Activated CD4-positive, alpha-beta T cell treated with anti-CD3 and anti-CD28 coated beads for 36 hours (primary cell): Measurements from ENCODE around the gene PTX4. TPM values are rescaled to one million over a fixed set of nuclear protein-coding genes. Genes with fewer than 3 reads are reported as not detected.

Experiments
- ATAC-seq: fragments of 200-7000 bp; cut with Tn5 transposase; one replicate; pipeline ENCODE4 v1.10.0; 2021; ENCODE audit warnings: mild to moderate bottlenecking, moderate library complexity
- CTCF ChIA-PET: fragments of 350-600 bp; sonication (Branson Sonifier 250); formaldehyde crosslinking; loops from one replicate; lab custom pipeline; 2021; ENCODE audit warnings: antibody characterized with exemption; lab: Charles Lee
- POLR2A ChIA-PET: fragments of 350-600 bp; sonication (Branson Sonifier 250); formaldehyde crosslinking; loops from one replicate; lab custom pipeline; 2021; ENCODE audit warnings: antibody characterized with exemption, inconsistent platforms; lab: Charles Lee
- DNase-seq: peaks from one replicate; pipeline ENCODE4 v3.0.0-alpha.2; 2020
- H3K27ac Mint-ChIP-seq: one replicate; pipeline ENCODE4 v1.8.0; 2021; ENCODE audit warnings: mixed read lengths
- H3K27me3 Mint-ChIP-seq: one replicate; pipeline ENCODE4 v1.8.0; 2021; ENCODE audit warnings: mixed read lengths
- H3K36me3 Mint-ChIP-seq: one replicate; pipeline ENCODE4 v1.8.0; 2021; ENCODE audit warnings: low read depth, mixed read lengths
- H3K4me1 Mint-ChIP-seq: one replicate; pipeline ENCODE4 v1.8.0; 2021; ENCODE audit warnings: mixed read lengths
- H3K4me3 Mint-ChIP-seq: one replicate; pipeline ENCODE4 v1.8.0; 2021; ENCODE audit warnings: mild to moderate bottlenecking, moderate library complexity, mixed read lengths
- H3K9me3 Mint-ChIP-seq: one replicate; pipeline ENCODE4 v1.8.0; 2021; ENCODE audit warnings: low read depth, mixed read lengths
- intact Hi-C, 2 experiments: fragments of 100-400 bp; cut with DNase I in 1 of 2; cut with micrococcal nuclease in 1 of 2; formaldehyde crosslinking; loops; one replicate each; pipeline versions ENCODE4 v1.14.2 to v1.15.1; 2022 to 2024; cut with DNase I, micrococcal nuclease
- total RNA-seq, 2 experiments: library from RNA; stranded (reverse); gene quantifications; one replicate each; pipeline ENCODE4 v1.2.3, GENCODE V29; 2021

Gene PTX4
- total RNA-seq, 2 experiments from 2014 or later = not detected

DNA sequence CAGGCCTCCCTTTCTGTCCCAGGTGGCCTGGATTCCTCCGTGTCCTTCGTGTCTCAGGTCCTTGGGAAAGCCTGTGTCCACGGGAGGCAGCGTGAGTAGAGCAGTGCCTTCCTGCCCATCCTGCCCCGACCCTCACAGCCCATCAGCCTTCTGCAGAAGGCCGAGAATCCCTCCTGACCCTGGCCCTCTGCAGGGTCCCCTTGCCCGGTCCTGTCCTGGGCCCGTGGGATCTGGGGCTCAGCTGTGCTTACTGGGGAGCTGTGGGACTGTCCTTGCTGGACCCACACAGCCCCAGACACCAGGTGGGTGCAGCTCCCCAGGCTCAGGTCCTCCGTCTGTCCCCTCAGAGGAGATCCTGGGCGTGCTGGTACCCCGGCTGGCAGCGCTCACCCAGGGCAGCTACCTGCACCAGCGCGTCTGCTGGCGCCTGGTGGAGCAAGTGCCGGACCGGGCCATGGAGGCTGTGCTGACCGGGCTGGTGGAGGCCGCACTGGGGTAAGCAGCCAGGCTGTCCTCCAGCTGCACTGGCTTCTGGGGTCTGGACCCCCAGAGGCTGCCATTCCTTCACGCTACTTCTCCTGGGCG, 8.4 kb upstream of the PTX4 start:
- CTCF ChIA-PET = interaction anchor here (0.6 kb wide), 2 partner anchors 69 to 1123 kb away, joined by 3 read pairs; no protein-coding TSS in a partner anchor

GRCh38 chr16:1496464-1496863, 7.7 kb upstream of the PTX4 start:
- no peak overlapping the region for H3K4me3 Mint-ChIP-seq
- H3K36me3 Mint-ChIP-seq = peaks cover 18% of the 10 kb centered on the region
- no peak for ATAC-seq
- DNase-seq = no peak
- ChIA-PET CTCF (interaction anchor here (0.6 to 0.7 kb wide), 2 partner anchors 68 to 137 kb away, joined by 3 read pairs; no protein-coding TSS in a partner anchor), POLR2A (interaction anchor here (0.7 kb wide), 1 partner anchor 213 kb away, joined by 3 read pairs; no protein-coding TSS in a partner anchor)
- intact Hi-C loops = no loop called here
- H3K27ac Mint-ChIP-seq = no peak overlapping the region
- peaks cover 15% of the 10 kb centered on the region for H3K4me1 Mint-ChIP-seq
- H3K9me3 Mint-ChIP-seq = no peaks in the 10 kb centered on the region
- no peaks in the 10 kb centered on the region for H3K27me3 Mint-ChIP-seq

More for the DNA sequence above, 8.4 kb upstream of the PTX4 start:
- Mint-ChIP-seq H3K4me1 (peaks cover 15% of the 10 kb centered on the region), H3K4me3 (no peak overlapping the region), H3K27me3 (no peaks in the 10 kb centered on the region), H3K27ac (no peak overlapping the region), H3K9me3 (no peaks in the 10 kb centered on the region), H3K36me3 (peaks cover 20% of the 10 kb centered on the region)
- POLR2A ChIA-PET = no interaction called here
- intact Hi-C loops = no loop called here
- DNase-seq (no peak), ATAC-seq (no peak)

GRCh38 chr16:1495889-1496262, 7.1 kb upstream of the PTX4 start:
- no peaks in the 10 kb centered on the region for H3K27me3 Mint-ChIP-seq
- ChIA-PET CTCF (interaction anchor here (0.7 kb wide), 1 partner anchor 137 kb away, joined by 3 read pairs; no protein-coding TSS in a partner anchor), POLR2A (interaction anchor here (0.7 kb wide), 1 partner anchor 214 kb away, joined by 3 read pairs; no protein-coding TSS in a partner anchor)
- H3K27ac Mint-ChIP-seq = no peak overlapping the region
- peaks cover 17% of the 10 kb centered on the region for H3K36me3 Mint-ChIP-seq
- intact Hi-C loops = no loop called here
- H3K4me1 Mint-ChIP-seq = peaks cover 15% of the 10 kb centered on the region
- H3K9me3 Mint-ChIP-seq = no peaks in the 10 kb centered on the region
- ATAC-seq = no peak
- DNase-seq = no peak
- no peak overlapping the region for H3K4me3 Mint-ChIP-seq

GRCh38 chr16:1495211-1495888, 6.6 kb upstream of the PTX4 start:
- POLR2A ChIA-PET = no interaction called here

DNA sequence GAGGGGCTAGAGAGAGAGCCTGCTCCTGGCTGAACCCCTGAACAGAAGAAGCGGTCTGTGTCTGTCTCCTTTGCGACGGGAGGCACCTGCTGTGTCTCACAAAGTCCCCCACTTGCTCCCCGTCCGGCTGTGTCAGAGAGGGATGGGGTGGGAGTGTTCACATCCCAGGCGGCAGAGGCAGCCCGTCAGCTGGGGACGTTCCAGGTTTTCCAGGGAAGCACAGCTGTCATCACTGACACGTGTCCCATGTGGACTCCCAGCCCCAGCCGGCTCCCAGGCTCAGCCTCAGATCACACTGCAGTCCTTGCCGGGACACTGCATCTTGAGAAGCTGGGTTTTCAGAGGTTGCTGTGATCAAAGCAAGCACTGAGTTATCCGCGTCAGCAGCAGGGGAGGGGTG, 6.0 kb upstream of the PTX4 start:
- peak overlapping the region; percentile 92 for H3K4me3 Mint-ChIP-seq
- no peak for DNase-seq
- ATAC-seq = no peak
- H3K27ac Mint-ChIP-seq = peak overlapping the region; percentile 42
- H3K9me3 Mint-ChIP-seq = no peaks in the 10 kb centered on the region
- ChIA-PET POLR2A (no interaction called here), CTCF (interaction anchor here (0.6 to 0.7 kb wide), 2 partner anchors 22 to 31 kb away, joined by 3 to 4 read pairs; no protein-coding TSS in a partner anchor)
- intact Hi-C loops = loop anchor here in 1 of 2 experiments (5.0 kb wide), 1 partner anchor 773 kb away; the partner anchor contains the start of gene RNPS1
- H3K27me3 Mint-ChIP-seq = no peaks in the 10 kb centered on the region
- H3K36me3 Mint-ChIP-seq = peaks cover 17% of the 10 kb centered on the region
- H3K4me1 Mint-ChIP-seq = peaks cover 15% of the 10 kb centered on the region

More at GRCh38 chr16:1495211-1495888, 6.6 kb upstream of the PTX4 start:
- intact Hi-C loops = no loop called here
- H3K27ac Mint-ChIP-seq = no peak overlapping the region
- H3K4me1 Mint-ChIP-seq = peaks cover 15% of the 10 kb centered on the region
- ATAC-seq (no peak), DNase-seq (no peak)
- CTCF ChIA-PET = interaction anchor here (0.7 kb wide), 1 partner anchor 32 kb away, joined by 3 read pairs; no protein-coding TSS in a partner anchor
- peak overlapping the region; percentile 26 for H3K4me3 Mint-ChIP-seq
- no peaks in the 10 kb centered on the region for H3K9me3 Mint-ChIP-seq
- H3K27me3 Mint-ChIP-seq = no peaks in the 10 kb centered on the region
- peaks cover 17% of the 10 kb centered on the region for H3K36me3 Mint-ChIP-seq

- intact Hi-C loops = loop anchor here in 1 of 2 experiments (5.0 kb wide), 1 partner anchor 773 kb away; the partner anchor contains the start of gene RNPS1
- POLR2A ChIA-PET = interaction anchor here (0.6 kb wide), 1 partner anchor 355 kb away, joined by 3 read pairs; no protein-coding TSS in a partner anchor
Measured at GRCh38 chr16:1494129-1494640, 5.4 kb upstream of the PTX4 start.

DNA sequence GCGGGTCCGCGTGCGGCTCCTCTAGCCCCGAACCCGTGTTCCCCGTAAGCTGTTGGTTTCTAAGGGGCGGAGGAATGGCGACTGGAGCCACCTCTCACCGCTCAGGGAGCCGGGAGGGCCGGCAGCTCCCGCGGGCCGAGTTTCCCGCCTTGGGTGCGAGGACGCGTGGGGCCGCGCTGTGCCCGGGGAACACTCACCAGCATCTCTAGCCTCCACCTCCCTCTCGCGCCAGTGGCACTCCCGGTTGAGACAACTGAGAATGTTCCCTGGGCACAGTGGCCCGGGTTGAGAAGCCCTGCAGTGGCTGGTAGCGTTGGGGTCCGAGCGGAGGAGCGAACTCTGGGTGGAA, 5.0 kb upstream of the PTX4 start:
- CTCF ChIA-PET = interaction anchor here (0.6 kb wide), 1 partner anchor 130 kb away, joined by 3 read pairs; no protein-coding TSS in a partner anchor
- H3K36me3 Mint-ChIP-seq = peaks cover 17% of the 10 kb centered on the region
- POLR2A ChIA-PET = interaction anchor here (0.6 to 0.8 kb wide), 2 partner anchors 73 to 355 kb away, joined by 3 to 8 read pairs; partner anchors contain the start of gene UQCC4
- peak overlapping the region; percentile 85 for H3K27ac Mint-ChIP-seq
- H3K27me3 Mint-ChIP-seq = no peaks in the 10 kb centered on the region
- no peaks in the 10 kb centered on the region for H3K9me3 Mint-ChIP-seq
- DNase-seq (peak; percentile 37), ATAC-seq (peak; percentile 9)
- intact Hi-C loops = loop anchor here (1.0 to 5.0 kb wide), 18 partner anchors 18 to 774 kb away; partner anchors contain the start of genes CLCN7 (in 2 of the 2), CRAMP1 (in 1 of the 2), FAHD1 (in 1 of the 2) and GNPTG (in 1 of the 2)
- H3K4me1 Mint-ChIP-seq = peaks cover 15% of the 10 kb centered on the region
- H3K4me3 Mint-ChIP-seq = peak overlapping the region; percentile 92

More at GRCh38 chr16:1494129-1494640, 5.4 kb upstream of the PTX4 start:
- H3K36me3 Mint-ChIP-seq = peaks cover 17% of the 10 kb centered on the region
- H3K4me1 Mint-ChIP-seq = peaks cover 15% of the 10 kb centered on the region
- CTCF ChIA-PET = interaction anchor here (0.6 kb wide), 2 partner anchors 22 to 130 kb away, joined by 3 to 4 read pairs; no protein-coding TSS in a partner anchor
- H3K4me3 Mint-ChIP-seq = peak overlapping the region; percentile 92
- no peaks in the 10 kb centered on the region for H3K9me3 Mint-ChIP-seq
- ATAC-seq = no peak
- no peak for DNase-seq
- no peaks in the 10 kb centered on the region for H3K27me3 Mint-ChIP-seq
- peak overlapping the region; percentile 85 for H3K27ac Mint-ChIP-seq

- H3K36me3 Mint-ChIP-seq = peaks cover 15% of the 10 kb centered on the region
- H3K4me3 Mint-ChIP-seq = peak within 1 kb of the TSS; percentile 92
- peak within 1 kb of the TSS; percentile 97 for H3K27ac Mint-ChIP-seq
- H3K9me3 Mint-ChIP-seq = no peaks in the 10 kb centered on the region
- intact Hi-C loops = loop anchor here (1.0 to 5.0 kb wide), 18 partner anchors 18 to 774 kb away; partner anchors contain the start of genes CLCN7 (in 2 of the 2), CRAMP1 (in 1 of the 2), FAHD1 (in 1 of the 2) and GNPTG (in 1 of the 2)
- ATAC-seq = peak; percentile 89
- ChIA-PET POLR2A (interaction anchor here (0.6 to 0.8 kb wide), 2 partner anchors 17 to 73 kb away, joined by 3 to 8 read pairs; partner anchors contain the start of gene UQCC4), CTCF (interaction anchor here (0.5 to 1.0 kb wide), 4 partner anchors 18 to 520 kb away, joined by 3 to 4 read pairs (median 3); partner anchors contain the start of genes NUBP2 and SPSB3)
- peak; percentile 94 for DNase-seq
- peaks cover 15% of the 10 kb centered on the region for H3K4me1 Mint-ChIP-seq
- no peaks in the 10 kb centered on the region for H3K27me3 Mint-ChIP-seq
Measured at GRCh38 chr16:1492923-1493745, 4.4 kb upstream of the PTX4 start, which contains the start of gene TELO2. TSS of gene TELO2 (plus strand) at chr16:1493360. CDS start at chr16:1494282, 922 bp downstream.

DNA sequence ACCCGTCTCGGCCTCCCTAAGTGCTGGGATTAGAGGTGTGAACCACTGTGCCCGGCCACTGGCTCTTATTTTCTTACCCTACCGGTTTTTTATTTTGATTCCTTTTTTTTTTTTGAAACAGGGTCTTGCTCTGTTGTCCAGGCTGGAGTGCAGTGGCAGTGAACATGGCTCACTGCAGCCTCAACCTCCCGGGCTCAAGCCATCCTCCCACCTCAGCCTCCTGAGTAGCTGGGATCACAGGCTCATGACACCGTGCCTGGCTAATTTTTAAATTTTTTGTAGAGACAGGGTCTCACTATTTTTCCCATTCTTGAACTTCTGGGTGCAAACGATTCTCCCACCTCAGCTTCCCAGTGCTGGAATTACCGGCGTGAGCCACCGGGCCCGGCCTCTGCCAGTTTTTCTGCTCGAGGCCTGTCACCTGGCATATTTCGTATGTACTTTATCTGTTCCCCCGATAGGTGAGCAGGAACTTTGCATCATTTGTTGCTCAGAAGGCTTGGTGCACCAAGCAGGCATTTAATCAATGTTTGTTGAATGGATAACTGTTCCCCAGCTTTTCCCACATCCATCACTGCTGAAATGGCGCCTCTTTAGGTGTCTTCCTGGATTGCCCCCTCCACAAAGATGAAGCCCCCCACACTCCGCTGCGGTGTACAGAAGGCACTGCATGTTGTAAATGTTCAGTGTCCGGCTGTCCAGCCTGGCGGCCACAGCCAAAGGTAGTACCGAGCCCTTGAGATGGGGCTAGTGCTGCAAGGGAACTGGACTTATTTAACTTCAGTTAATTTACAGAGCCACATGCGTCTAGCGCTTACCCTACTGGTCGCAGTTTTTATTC, 3.6 kb upstream of the PTX4 start:
- ChIA-PET CTCF (interaction anchor here (0.5 to 1.0 kb wide), 5 partner anchors 15 to 519 kb away, joined by 3 to 4 read pairs (median 3); partner anchors contain the start of genes NUBP2 and SPSB3), POLR2A (interaction anchor here (0.5 to 0.6 kb wide), 2 partner anchors 16 to 197 kb away, joined by 3 read pairs; no protein-coding TSS in a partner anchor)
- intact Hi-C loops = loop anchor here (2.0 to 5.0 kb wide), 4 partner anchors 18 to 775 kb away; partner anchors contain the start of genes CLCN7 (in 1 of the 2), FAHD1 (in 1 of the 2), HAGH (in 1 of the 2) and RNPS1 (in 1 of the 2)

More for the DNA sequence above, 3.6 kb upstream of the PTX4 start:
- H3K36me3 Mint-ChIP-seq = peaks cover 9% of the 10 kb centered on the region
- H3K4me1 Mint-ChIP-seq = peaks cover 15% of the 10 kb centered on the region
- no peaks in the 10 kb centered on the region for H3K27me3 Mint-ChIP-seq
- H3K27ac Mint-ChIP-seq = peak overlapping the region; percentile 97
- H3K4me3 Mint-ChIP-seq = peak overlapping the region; percentile 92
- ATAC-seq (no peak), DNase-seq (no peak)
- H3K9me3 Mint-ChIP-seq = no peaks in the 10 kb centered on the region
